ENCODE data around the gene NF2. TPM values are rescaled to one million over a fixed set of nuclear protein-coding genes. Genes with fewer than 3 reads are reported as not detected.

The NF2 gene
- total and polyA plus RNA-seq, 2 of the 8 experiments (the other 6 are each of a cell fraction or from before 2014, with no cell fraction given), result 17.6 to 53.6 TPM

- Histone ChIP-seq H3K4me2 (ENCODE audit: insufficient read depth in 1 of 2, low read depth in 2 of 2, low read length in 2 of 2) (no peak overlapping the region), H3K36me3 (ENCODE audit: control insufficient read depth in 2 of 4, insufficient read depth in 4 of 4, low read length in 3 of 4) (peaks cover 5 to 38% (median 25%) of the 10 kb centered on the region in 4 experiments; a peak in 7 of 8 replicates), H4K91ac (replicated peaks; ENCODE audit: insufficient read length, low read length) (no peak overlapping the region), H2AK5ac (ENCODE audit: low read depth, low read length) (no peak overlapping the region), H4K8ac (ENCODE audit: extremely low read depth, insufficient read depth, low read length) (no peak overlapping the region), H2BK120ac (replicated peaks; ENCODE audit: low read depth, low read length) (no peak overlapping the region), H3K79me2 (ENCODE audit: control insufficient read depth in 1 of 2, insufficient read depth in 2 of 2, low read length in 2 of 2) (no peaks in the 10 kb centered on the region), H3K23me2 (ENCODE audit: low read depth, low read length) (no peaks in the 10 kb centered on the region), H4K5ac (ENCODE audit: insufficient read length, low read depth, low read length) (no peak overlapping the region), H3K79me1 (ENCODE audit: low read depth, low read length) (no peaks in the 10 kb centered on the region; the same call in 1 of the 2 replicates), H2BK5ac (ENCODE audit: low read depth, low read length) (no peak overlapping the region), H2BK12ac (ENCODE audit: low read depth, low read length) (no peak overlapping the region), H2BK20ac (ENCODE audit: low read length) (no peak overlapping the region), H3K27me3 (replicated peaks in 1 of 4; ENCODE audit: control insufficient read depth in 3 of 4, extremely low read depth in 1 of 4, insufficient read depth in 3 of 4, low read length in 3 of 4) (no peaks in the 10 kb centered on the region), H3K14ac (ENCODE audit: insufficient read length) (no peak overlapping the region), H3K4ac (replicated peaks; ENCODE audit: insufficient read length, low read depth, low read length) (no peak overlapping the region), H3K9me3 (ENCODE audit: insufficient read depth in 2 of 2, low read depth in 1 of 2, low read length in 1 of 2) (no peaks in the 10 kb centered on the region), H3K56ac (replicated peaks; ENCODE audit: insufficient read length, low read depth, low read length) (no peak overlapping the region), H3K18ac (ENCODE audit: extremely low read depth, low read length) (no peak overlapping the region), H2AFZ (ENCODE audit: low read length) (no peak overlapping the region), H3K4me1 (replicated peaks in 1 of 4; ENCODE audit: control insufficient read depth in 3 of 4, insufficient read depth in 4 of 4, low read length in 3 of 4) (no peaks in the 10 kb centered on the region), H2BK15ac (ENCODE audit: low read length) (no peak overlapping the region), H3K27ac (ENCODE audit: low read depth, low read length) (no peak overlapping the region), H4K20me1 (replicated peaks in 1 of 2; ENCODE audit: control insufficient read depth in 1 of 2, insufficient read depth in 2 of 2, low read length in 2 of 2) (peaks cover 0 to 10% of the 10 kb centered on the region in 2 experiments), H3K23ac (ENCODE audit: insufficient read length) (no peak overlapping the region), H3K9ac (replicated peaks in 1 of 4; ENCODE audit: extremely low read depth in 1 of 4, low read depth in 3 of 4, low read length in 3 of 4) (no peak overlapping the region), H3K4me3 (ENCODE audit: extremely low read depth in 1 of 4, insufficient read depth in 2 of 4, low read depth in 3 of 4, low read length in 4 of 4) (no peak overlapping the region)
- ChIA-PET POLR2A (ENCODE audit: partially characterized antibody) (interaction anchor here (1.6 to 3.2 kb wide), 5 partner anchors 9 to 19 kb away, joined by 3 to 21 read pairs (median 9); partner anchors contain the start of genes NIPSNAP1 and THOC5), CTCF (ENCODE audit: partially characterized antibody) (no interaction called here)
- DNase-seq (ENCODE audit: low read depth in 1 of 2, low spot score in 2 of 2) (no peak), FAIRE-seq (no peak)
- 95% methylated on average over 2 of the region's 2 CpGs; no CpG with 5 or more reads in 1 of the 2 experiments for WGBS, 2 experiments (ENCODE audit: extremely low coverage in 1 of 2, insufficient coverage in 1 of 2, insufficient read length in 1 of 2, insufficient replicate concordance in 2 of 2, low coverage in 1 of 2, low lambda C conversion rate in 2 of 2, missing lambda C conversion rate in 1 of 2)
- TF ChIP-seq SAP30 (IDR thresholded peaks at IDR 0.05; ENCODE audit: insufficient read depth, insufficient replicate concordance, low read length) (no peak), BCL11A (IDR thresholded peaks at IDR 0.05; ENCODE audit: low read depth in 2 of 2, low read length in 2 of 2) (no peak)
Observed at GRCh38 chr22:29570912-29571549, 32.4 kb upstream of the NF2 start.
